ENCODE results near the gene SBNO2.
"Not testable (repeated sequence)": the region's sequence is repeated elsewhere in the genome, so short reads cannot be mapped to it uniquely, and the experiment has no call there.

The SBNO2 gene

GRCh38 chr19:1132552-1133383 is 41.3 kb downstream of the SBNO2 start:
- peak; percentile 1 for DNase-seq

- peak; percentile 5 for DNase-seq
These were observed 42.1 kb downstream of the SBNO2 start for GRCh38 chr19:1131718-1132551.

- DNase-seq = no peak
These were observed 43.0 kb downstream of the SBNO2 start for GRCh38 chr19:1130771-1131717.

GRCh38 chr19:1129535-1129934 is 44.5 kb downstream of the SBNO2 start:
- DNase-seq = no peak

- DNase-seq = not testable (repeated sequence)
These were observed 45.0 kb downstream of the SBNO2 start for GRCh38 chr19:1129084-1129483.

- DNase-seq = no peak
These were observed 46.0 kb downstream of the SBNO2 start for GRCh38 chr19:1128106-1128505.

GRCh38 chr19:1126984-1127760 is 46.9 kb downstream of the SBNO2 start:
- DNase-seq = no peak

GRCh38 chr19:1125601-1126467 is 48.2 kb downstream of the SBNO2 start:
- no peak for DNase-seq

- no peak for DNase-seq
These were observed 50.0 kb downstream of the SBNO2 start for GRCh38 chr19:1123885-1124677.

- no peak for DNase-seq
These were observed 50.7 kb downstream of the SBNO2 start for GRCh38 chr19:1123381-1123780.

- DNase-seq = no peak
These were observed 51.1 kb downstream of the SBNO2 start for GRCh38 chr19:1122972-1123363.

GRCh38 chr19:1122021-1122971 is 51.8 kb downstream of the SBNO2 start:
- no peak for DNase-seq

GRCh38 chr19:1121395-1121794 is 52.7 kb downstream of the SBNO2 start:
- DNase-seq = no peak

GRCh38 chr19:1119475-1120217 is 54.4 kb downstream of the SBNO2 start:
- DNase-seq = no peak

GRCh38 chr19:1118999-1119398 is 55.1 kb downstream of the SBNO2 start:
- no peak for DNase-seq

- DNase-seq = no peak
These were observed 56.4 kb downstream of the SBNO2 start for GRCh38 chr19:1117654-1118053.

GRCh38 chr19:1116726-1117581 is 57.1 kb downstream of the SBNO2 start:
- DNase-seq = no peak

All from midbrain (tissue), 1 donor.